Measurements from ENCODE around the gene TOMM5.

TOMM5 gene

DNA sequence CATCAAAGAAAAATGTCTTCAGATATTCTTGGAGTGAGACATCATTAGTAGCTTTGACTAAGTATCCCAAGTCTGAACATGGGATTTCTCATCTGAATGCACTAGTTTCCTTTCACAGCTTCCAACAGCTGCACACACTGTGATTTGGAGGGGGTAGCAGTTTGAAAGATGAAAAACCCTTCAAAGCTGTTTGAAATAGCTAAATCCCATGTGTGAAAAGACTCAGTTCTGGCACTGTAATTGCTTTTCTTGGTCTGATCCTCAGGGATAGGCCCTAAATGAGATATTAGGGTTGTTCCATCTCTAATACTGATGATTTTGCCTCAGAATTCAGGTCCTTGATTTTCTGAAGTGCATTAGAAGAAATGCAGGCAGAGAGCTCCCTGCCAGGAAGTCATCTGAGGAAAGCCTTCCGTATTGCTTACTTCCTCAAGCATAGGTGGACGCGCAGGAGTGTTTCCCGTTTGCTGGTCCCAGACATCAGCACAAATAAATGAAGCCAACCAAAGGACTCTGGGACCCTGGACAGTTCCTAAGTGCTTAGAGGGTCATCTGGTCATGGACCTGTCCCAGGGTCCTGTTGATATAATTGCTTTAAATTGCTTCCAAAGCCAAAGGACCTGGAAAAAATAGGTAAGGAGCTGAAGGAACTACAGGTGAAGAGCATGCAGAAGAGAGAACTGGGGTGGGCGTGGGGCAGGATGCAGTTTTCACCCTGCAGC lies 32.8 kb upstream of the TOMM5 start:
- no peaks in the 10 kb centered on the region for H3K9me3 ChIP-seq (ENCODE audit: insufficient read depth, low read depth, low read length)
- TF ChIP-seq, protein P1, sequence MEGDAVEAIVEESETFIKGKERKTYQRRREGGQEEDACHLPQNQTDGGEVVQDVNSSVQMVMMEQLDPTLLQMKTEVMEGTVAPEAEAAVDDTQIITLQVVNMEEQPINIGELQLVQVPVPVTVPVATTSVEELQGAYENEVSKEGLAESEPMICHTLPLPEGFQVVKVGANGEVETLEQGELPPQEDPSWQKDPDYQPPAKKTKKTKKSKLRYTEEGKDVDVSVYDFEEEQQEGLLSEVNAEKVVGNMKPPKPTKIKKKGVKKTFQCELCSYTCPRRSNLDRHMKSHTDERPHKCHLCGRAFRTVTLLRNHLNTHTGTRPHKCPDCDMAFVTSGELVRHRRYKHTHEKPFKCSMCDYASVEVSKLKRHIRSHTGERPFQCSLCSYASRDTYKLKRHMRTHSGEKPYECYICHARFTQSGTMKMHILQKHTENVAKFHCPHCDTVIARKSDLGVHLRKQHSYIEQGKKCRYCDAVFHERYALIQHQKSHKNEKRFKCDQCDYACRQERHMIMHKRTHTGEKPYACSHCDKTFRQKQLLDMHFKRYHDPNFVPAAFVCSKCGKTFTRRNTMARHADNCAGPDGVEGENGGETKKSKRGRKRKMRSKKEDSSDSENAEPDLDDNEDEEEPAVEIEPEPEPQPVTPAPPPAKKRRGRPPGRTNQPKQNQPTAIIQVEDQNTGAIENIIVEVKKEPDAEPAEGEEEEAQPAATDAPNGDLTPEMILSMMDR (conservative IDR thresholded peaks at IDR 0.05; ENCODE audit: low read length), result no peak
- TF ChIP-seq EZH2phosphoT487 (IDR thresholded peaks at IDR 0.05; ENCODE audit: borderline replicate concordance), result no peak
- H3K4me1 ChIP-seq (ENCODE audit: insufficient read depth, low read length, poor library complexity, severe bottlenecking), result no peaks in the 10 kb centered on the region
- no peaks in the 10 kb centered on the region for H3K79me2 ChIP-seq (ENCODE audit: insufficient read depth, low read length)
- H3K36me3 ChIP-seq (ENCODE audit: insufficient read depth, low read length), result no peaks in the 10 kb centered on the region
- no peak overlapping the region for H2AFZ ChIP-seq (ENCODE audit: low read length)
- H3K4me3 ChIP-seq (ENCODE audit: low read length, poor library complexity, severe bottlenecking), result no peak overlapping the region
- H3K9me2 ChIP-seq (replicated peaks; ENCODE audit: low read depth, low read length), result no peaks in the 10 kb centered on the region
- H4K20me1 ChIP-seq (ENCODE audit: insufficient read depth, low read length, poor library complexity, severe bottlenecking), result no peaks in the 10 kb centered on the region
- H3K4me2 ChIP-seq (ENCODE audit: low read depth, low read length, poor library complexity, severe bottlenecking), result no peak overlapping the region
- no peak overlapping the region for H3K9ac ChIP-seq (ENCODE audit: low read depth, low read length, poor library complexity, severe bottlenecking)
- no peaks in the 10 kb centered on the region for H3K27me3 ChIP-seq (ENCODE audit: insufficient read depth, low read length, poor library complexity, severe bottlenecking)
- no peaks in the 10 kb centered on the region for H3F3A ChIP-seq (ENCODE audit: low read depth)

DNA sequence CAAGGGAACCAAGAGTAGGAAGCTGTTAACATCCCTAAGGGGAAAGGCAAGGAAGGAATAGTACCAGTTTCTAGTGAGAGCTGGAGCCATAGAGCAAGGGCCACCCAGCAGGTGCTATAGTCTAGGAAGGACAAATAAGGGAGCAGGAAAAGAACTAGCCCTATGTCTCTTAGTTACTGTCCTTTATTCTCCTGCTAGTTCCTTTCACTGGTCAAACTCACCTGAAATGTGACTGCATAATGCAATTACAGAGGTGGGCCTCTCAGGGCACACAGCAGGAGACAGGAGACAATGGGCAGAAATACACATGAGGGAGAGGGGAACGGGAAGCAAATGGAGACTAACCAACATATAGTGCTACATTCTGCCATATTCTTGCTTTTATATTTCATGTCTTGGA lies 31.7 kb upstream of the TOMM5 start:
- no peaks in the 10 kb centered on the region for H3K4me1 ChIP-seq (ENCODE audit: insufficient read depth, low read length, poor library complexity, severe bottlenecking)
- no peaks in the 10 kb centered on the region for H3F3A ChIP-seq (ENCODE audit: low read depth)
- no peak overlapping the region for H3K4me3 ChIP-seq (ENCODE audit: low read length, poor library complexity, severe bottlenecking)
- H3K9me2 ChIP-seq (replicated peaks; ENCODE audit: low read depth, low read length), result no peaks in the 10 kb centered on the region
- no peaks in the 10 kb centered on the region for H3K9me3 ChIP-seq (ENCODE audit: insufficient read depth, low read depth, low read length)
- no peaks in the 10 kb centered on the region for H3K36me3 ChIP-seq (ENCODE audit: insufficient read depth, low read length)
- H3K27me3 ChIP-seq (ENCODE audit: insufficient read depth, low read length, poor library complexity, severe bottlenecking), result no peaks in the 10 kb centered on the region
- no peak for TF ChIP-seq EZH2phosphoT487 (IDR thresholded peaks at IDR 0.05; ENCODE audit: borderline replicate concordance)
- TF ChIP-seq, protein P1 (conservative IDR thresholded peaks at IDR 0.05; ENCODE audit: low read length), result no peak
- no peaks in the 10 kb centered on the region for H4K20me1 ChIP-seq (ENCODE audit: insufficient read depth, low read length, poor library complexity, severe bottlenecking)
- no peak overlapping the region for H3K9ac ChIP-seq (ENCODE audit: low read depth, low read length, poor library complexity, severe bottlenecking)
- no peak overlapping the region for H2AFZ ChIP-seq (ENCODE audit: low read length)
- H3K79me2 ChIP-seq (ENCODE audit: insufficient read depth, low read length), result no peaks in the 10 kb centered on the region
- no peak overlapping the region for H3K4me2 ChIP-seq (ENCODE audit: low read depth, low read length, poor library complexity, severe bottlenecking)

DNA sequence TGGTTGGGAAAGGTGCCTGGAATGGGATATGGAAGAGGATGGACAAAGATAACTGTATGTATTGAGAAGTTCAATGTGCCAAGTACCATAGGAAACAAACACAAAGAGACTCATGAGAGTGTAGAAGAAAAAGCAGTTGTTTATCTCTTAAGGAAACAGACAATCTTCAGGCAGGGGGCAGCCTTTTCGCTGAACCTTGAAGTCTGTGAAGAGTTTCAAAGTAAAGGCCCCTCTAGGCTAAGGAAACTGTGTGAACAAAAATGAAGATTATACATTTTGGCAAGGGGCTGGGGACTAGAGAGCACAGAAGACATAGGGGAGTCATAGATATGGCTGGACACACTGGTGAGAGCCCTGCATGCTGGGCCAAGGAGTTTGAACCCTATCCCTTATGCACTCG lies 30.9 kb upstream of the TOMM5 start:
- no peaks in the 10 kb centered on the region for H4K20me1 ChIP-seq (ENCODE audit: insufficient read depth, low read length, poor library complexity, severe bottlenecking)
- H3K4me1 ChIP-seq (ENCODE audit: insufficient read depth, low read length, poor library complexity, severe bottlenecking), result no peaks in the 10 kb centered on the region
- H3F3A ChIP-seq (ENCODE audit: low read depth), result no peaks in the 10 kb centered on the region
- no peaks in the 10 kb centered on the region for H3K27me3 ChIP-seq (ENCODE audit: insufficient read depth, low read length, poor library complexity, severe bottlenecking)
- no peak overlapping the region for H3K4me2 ChIP-seq (ENCODE audit: low read depth, low read length, poor library complexity, severe bottlenecking)
- no peak for TF ChIP-seq EZH2phosphoT487 (IDR thresholded peaks at IDR 0.05; ENCODE audit: borderline replicate concordance)
- TF ChIP-seq, protein P1 (conservative IDR thresholded peaks at IDR 0.05; ENCODE audit: low read length), result 0 out of 2 replicates have a peak, but pooled peaks have one; percentile 22
- H3K9ac ChIP-seq (ENCODE audit: low read depth, low read length, poor library complexity, severe bottlenecking), result no peak overlapping the region
- no peaks in the 10 kb centered on the region for H3K9me2 ChIP-seq (replicated peaks; ENCODE audit: low read depth, low read length)
- H3K79me2 ChIP-seq (ENCODE audit: insufficient read depth, low read length), result no peaks in the 10 kb centered on the region
- H3K4me3 ChIP-seq (ENCODE audit: low read length, poor library complexity, severe bottlenecking), result no peak overlapping the region
- H3K36me3 ChIP-seq (ENCODE audit: insufficient read depth, low read length), result no peaks in the 10 kb centered on the region
- no peak overlapping the region for H2AFZ ChIP-seq (ENCODE audit: low read length)
- no peaks in the 10 kb centered on the region for H3K9me3 ChIP-seq (ENCODE audit: insufficient read depth, low read depth, low read length)
